ENCODE results near the gene MAP4K5. TPM values are rescaled to one million over a fixed set of nuclear protein-coding genes. Genes with fewer than 3 reads are reported as not detected.

MAP4K5 gene
- polyA plus RNA-seq, 3 donors, result 5.0 to 9.1 (median 7.7) TPM

DNA sequence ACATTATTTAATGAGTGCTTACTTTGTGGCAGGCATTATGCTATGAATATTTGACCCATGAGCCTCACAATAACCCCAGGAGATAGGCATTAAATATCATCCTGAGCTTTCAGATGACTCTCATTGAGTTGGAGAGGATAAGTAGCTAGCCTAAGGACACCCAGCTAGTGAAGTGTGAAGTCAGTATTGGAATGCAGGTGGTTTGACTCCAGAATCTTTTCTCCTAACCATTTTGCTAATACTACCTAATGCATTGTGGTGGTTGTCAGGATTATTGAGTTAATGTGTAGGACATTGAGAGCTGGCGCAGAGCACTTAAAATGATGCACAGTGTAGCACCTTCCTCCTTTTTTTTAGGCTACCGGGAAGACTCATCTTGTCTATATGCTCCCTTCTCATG is 131.9 kb downstream of the MAP4K5 start:
- H4K20me1 ChIP-seq (ENCODE audit: insufficient read depth, low read length), result no peaks in the 10 kb centered on the region
- H3K9me3 ChIP-seq (replicated peaks in 1 of 2; ENCODE audit: control insufficient read depth in 1 of 2, insufficient read depth in 1 of 2, low read length in 2 of 2), result no peaks in the 10 kb centered on the region
- Mint-ChIP-seq H3K36me3 (no peaks in the 10 kb centered on the region), H3K27ac (no peak overlapping the region), H3K27me3 (ENCODE audit: low read depth in 3 of 3) (peaks cover 7 to 9% (median 7%) of the 10 kb centered on the region in 3 donors), H3K4me3 (no peak overlapping the region), H3K9me3 (peaks cover 0 to under 1% (median 0%) of the 10 kb centered on the region in 7 donors), H3K4me1 (peaks cover 23% of the 10 kb centered on the region)
- no peak overlapping the region for H2AFZ ChIP-seq (ENCODE audit: insufficient read depth, low read depth, low read length, poor library complexity, severe bottlenecking)
- intact Hi-C loops (cut with micrococcal nuclease), result no loop called here
- WGBS (ENCODE audit: insufficient coverage), result 100% methylated on average over 2 of the region's 2 CpGs
- no peak overlapping the region for H3K4me3 ChIP-seq (replicated peaks in 1 of 3; ENCODE audit: low read depth in 2 of 3, low read length in 3 of 3)
- no peak overlapping the region for H3K9ac ChIP-seq (ENCODE audit: insufficient read depth, low read length, poor library complexity, severe bottlenecking)
- H3K4me1 ChIP-seq (ENCODE audit: control insufficient read depth in 1 of 2, insufficient read depth in 2 of 2, low read length in 2 of 2), result peaks cover 12 to 14% of the 10 kb centered on the region in 2 donors
- H3K27ac ChIP-seq (ENCODE audit: low read depth in 1 of 2, low read length in 2 of 2), result no peak overlapping the region
- H3K4me2 ChIP-seq (replicated peaks; ENCODE audit: extremely low read depth, low read length, poor library complexity, severe bottlenecking), result no peak overlapping the region
- H3K27me3 ChIP-seq (ENCODE audit: control insufficient read depth in 2 of 2, insufficient read depth in 2 of 2, low read length in 2 of 2), result peaks cover 0 to 6% of the 10 kb centered on the region in 2 donors
- no peaks in the 10 kb centered on the region for H3K79me2 ChIP-seq (ENCODE audit: insufficient read depth, low read length)
- H3K36me3 ChIP-seq (replicated peaks in 1 of 2; ENCODE audit: control insufficient read depth in 1 of 2, insufficient read depth in 2 of 2, low read length in 2 of 2), result no peaks in the 10 kb centered on the region
- TF ChIP-seq, protein P1, sequence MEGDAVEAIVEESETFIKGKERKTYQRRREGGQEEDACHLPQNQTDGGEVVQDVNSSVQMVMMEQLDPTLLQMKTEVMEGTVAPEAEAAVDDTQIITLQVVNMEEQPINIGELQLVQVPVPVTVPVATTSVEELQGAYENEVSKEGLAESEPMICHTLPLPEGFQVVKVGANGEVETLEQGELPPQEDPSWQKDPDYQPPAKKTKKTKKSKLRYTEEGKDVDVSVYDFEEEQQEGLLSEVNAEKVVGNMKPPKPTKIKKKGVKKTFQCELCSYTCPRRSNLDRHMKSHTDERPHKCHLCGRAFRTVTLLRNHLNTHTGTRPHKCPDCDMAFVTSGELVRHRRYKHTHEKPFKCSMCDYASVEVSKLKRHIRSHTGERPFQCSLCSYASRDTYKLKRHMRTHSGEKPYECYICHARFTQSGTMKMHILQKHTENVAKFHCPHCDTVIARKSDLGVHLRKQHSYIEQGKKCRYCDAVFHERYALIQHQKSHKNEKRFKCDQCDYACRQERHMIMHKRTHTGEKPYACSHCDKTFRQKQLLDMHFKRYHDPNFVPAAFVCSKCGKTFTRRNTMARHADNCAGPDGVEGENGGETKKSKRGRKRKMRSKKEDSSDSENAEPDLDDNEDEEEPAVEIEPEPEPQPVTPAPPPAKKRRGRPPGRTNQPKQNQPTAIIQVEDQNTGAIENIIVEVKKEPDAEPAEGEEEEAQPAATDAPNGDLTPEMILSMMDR (IDR thresholded peaks at IDR 0.05), result no peak
- DNase-seq, result no peak

- intact Hi-C loops (cut with micrococcal nuclease), result no loop called here
- H3K4me3 Mint-ChIP-seq, result no peak overlapping the region
- H3K4me2 ChIP-seq (replicated peaks; ENCODE audit: extremely low read depth, low read length, poor library complexity, severe bottlenecking), result no peak overlapping the region
Observed at GRCh38 chr14:50399251-50400032, 132.9 kb downstream of the MAP4K5 start.

More at GRCh38 chr14:50399251-50400032, 132.9 kb downstream of the MAP4K5 start:
- Histone ChIP-seq H3K4me1 (ENCODE audit: control insufficient read depth in 1 of 2, insufficient read depth in 2 of 2, low read length in 2 of 2) (peaks cover 12 to 14% of the 10 kb centered on the region in 2 donors), H4K20me1 (ENCODE audit: insufficient read depth, low read length) (no peaks in the 10 kb centered on the region), H3K9ac (ENCODE audit: insufficient read depth, low read length, poor library complexity, severe bottlenecking) (no peak overlapping the region), H3K27ac (ENCODE audit: low read depth in 1 of 2, low read length in 2 of 2) (no peak overlapping the region), H3K9me3 (replicated peaks in 1 of 2; ENCODE audit: control insufficient read depth in 1 of 2, insufficient read depth in 1 of 2, low read length in 2 of 2) (no peaks in the 10 kb centered on the region), H3K27me3 (ENCODE audit: control insufficient read depth in 2 of 2, insufficient read depth in 2 of 2, low read length in 2 of 2) (peaks cover 0 to 10% of the 10 kb centered on the region in 2 donors), H3K79me2 (ENCODE audit: insufficient read depth, low read length) (no peaks in the 10 kb centered on the region), H3K4me3 (replicated peaks in 1 of 3; ENCODE audit: low read depth in 2 of 3, low read length in 3 of 3) (no peak overlapping the region), H2AFZ (ENCODE audit: insufficient read depth, low read depth, low read length, poor library complexity, severe bottlenecking) (no peak overlapping the region), H3K36me3 (replicated peaks in 1 of 2; ENCODE audit: control insufficient read depth in 1 of 2, insufficient read depth in 2 of 2, low read length in 2 of 2) (no peaks in the 10 kb centered on the region)
- no peak for DNase-seq
- H3K36me3 Mint-ChIP-seq, result no peaks in the 10 kb centered on the region
- TF ChIP-seq, protein P1 (IDR thresholded peaks at IDR 0.05), result no peak
- peaks cover 23% of the 10 kb centered on the region for H3K4me1 Mint-ChIP-seq
- H3K9me3 Mint-ChIP-seq, result no peaks in the 10 kb centered on the region
- peaks cover 7 to 11% (median 7%) of the 10 kb centered on the region in 3 donors for H3K27me3 Mint-ChIP-seq (ENCODE audit: low read depth in 3 of 3)
- WGBS (ENCODE audit: insufficient coverage), result 100% methylated on average over 1 of the region's 6 CpGs
- no peak overlapping the region for H3K27ac Mint-ChIP-seq

All from CD14-positive monocyte (primary cell).